Measurements from ENCODE around the gene KLHL3. TPM values are rescaled to one million over a fixed set of nuclear protein-coding genes. Genes with fewer than 3 reads are reported as not detected.

KLHL3 gene
- total RNA-seq, 4 donors from 2014 or later: 1.2 to 29.1 (median 3.4) TPM

DNA sequence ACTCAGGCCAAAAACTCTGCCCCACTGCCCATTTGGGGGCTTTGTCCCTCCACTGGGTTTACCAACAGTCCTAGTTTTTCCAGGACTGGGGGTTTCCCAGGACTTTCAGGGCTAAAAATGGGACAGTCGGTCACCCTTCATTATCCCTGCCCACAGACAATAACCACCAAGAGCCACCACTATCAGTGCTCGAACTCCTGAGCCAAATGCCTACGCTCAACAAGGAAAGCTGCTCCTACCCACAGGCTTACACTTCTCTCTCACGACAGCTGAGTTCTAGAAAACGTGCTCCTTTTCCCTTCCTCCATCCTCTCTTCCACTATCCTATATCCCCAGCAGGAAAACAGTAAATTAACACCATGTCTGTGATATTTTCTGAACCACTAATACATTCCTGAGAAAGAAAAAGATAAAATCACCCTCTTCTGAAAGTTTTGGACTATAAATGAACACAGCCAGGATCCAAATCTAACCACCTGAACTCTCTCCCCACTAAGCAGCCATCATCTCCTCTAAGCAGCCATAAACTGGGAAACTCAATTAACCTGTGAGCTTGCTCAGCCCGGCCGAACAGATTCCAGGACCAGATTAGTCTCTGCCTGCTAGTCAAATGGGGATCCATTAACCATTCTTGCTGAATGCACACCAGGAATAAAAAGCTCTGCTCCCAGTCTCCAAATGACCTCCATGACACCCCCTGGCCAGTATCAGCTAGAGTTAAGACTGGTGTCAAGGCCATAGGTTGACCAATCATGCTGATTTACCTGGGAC lies 41.8 kb downstream of the KLHL3 start:
- no peaks in the 10 kb centered on the region for H3K27me3 ChIP-seq
- TF ChIP-seq, protein P1, sequence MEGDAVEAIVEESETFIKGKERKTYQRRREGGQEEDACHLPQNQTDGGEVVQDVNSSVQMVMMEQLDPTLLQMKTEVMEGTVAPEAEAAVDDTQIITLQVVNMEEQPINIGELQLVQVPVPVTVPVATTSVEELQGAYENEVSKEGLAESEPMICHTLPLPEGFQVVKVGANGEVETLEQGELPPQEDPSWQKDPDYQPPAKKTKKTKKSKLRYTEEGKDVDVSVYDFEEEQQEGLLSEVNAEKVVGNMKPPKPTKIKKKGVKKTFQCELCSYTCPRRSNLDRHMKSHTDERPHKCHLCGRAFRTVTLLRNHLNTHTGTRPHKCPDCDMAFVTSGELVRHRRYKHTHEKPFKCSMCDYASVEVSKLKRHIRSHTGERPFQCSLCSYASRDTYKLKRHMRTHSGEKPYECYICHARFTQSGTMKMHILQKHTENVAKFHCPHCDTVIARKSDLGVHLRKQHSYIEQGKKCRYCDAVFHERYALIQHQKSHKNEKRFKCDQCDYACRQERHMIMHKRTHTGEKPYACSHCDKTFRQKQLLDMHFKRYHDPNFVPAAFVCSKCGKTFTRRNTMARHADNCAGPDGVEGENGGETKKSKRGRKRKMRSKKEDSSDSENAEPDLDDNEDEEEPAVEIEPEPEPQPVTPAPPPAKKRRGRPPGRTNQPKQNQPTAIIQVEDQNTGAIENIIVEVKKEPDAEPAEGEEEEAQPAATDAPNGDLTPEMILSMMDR (IDR thresholded peaks at IDR 0.05): no peak
- TF ChIP-seq POLR2AphosphoS5 (IDR thresholded peaks at IDR 0.05) (no peak), EP300 (IDR thresholded peaks at IDR 0.05) (no peak), POLR2A (IDR thresholded peaks at IDR 0.05) (no peak)
- DNase-seq (ENCODE audit: low spot score in 2 of 2): no peak
- WGBS: 88% methylated on average over 7 of the region's 7 CpGs
- H3K27ac ChIP-seq: no peak overlapping the region
- H3K36me3 ChIP-seq: peaks cover 8% of the 10 kb centered on the region
- no peak overlapping the region for H3K4me3 ChIP-seq
- no peaks in the 10 kb centered on the region for H3K9me3 ChIP-seq
- no peaks in the 10 kb centered on the region for H3K4me1 ChIP-seq

DNA sequence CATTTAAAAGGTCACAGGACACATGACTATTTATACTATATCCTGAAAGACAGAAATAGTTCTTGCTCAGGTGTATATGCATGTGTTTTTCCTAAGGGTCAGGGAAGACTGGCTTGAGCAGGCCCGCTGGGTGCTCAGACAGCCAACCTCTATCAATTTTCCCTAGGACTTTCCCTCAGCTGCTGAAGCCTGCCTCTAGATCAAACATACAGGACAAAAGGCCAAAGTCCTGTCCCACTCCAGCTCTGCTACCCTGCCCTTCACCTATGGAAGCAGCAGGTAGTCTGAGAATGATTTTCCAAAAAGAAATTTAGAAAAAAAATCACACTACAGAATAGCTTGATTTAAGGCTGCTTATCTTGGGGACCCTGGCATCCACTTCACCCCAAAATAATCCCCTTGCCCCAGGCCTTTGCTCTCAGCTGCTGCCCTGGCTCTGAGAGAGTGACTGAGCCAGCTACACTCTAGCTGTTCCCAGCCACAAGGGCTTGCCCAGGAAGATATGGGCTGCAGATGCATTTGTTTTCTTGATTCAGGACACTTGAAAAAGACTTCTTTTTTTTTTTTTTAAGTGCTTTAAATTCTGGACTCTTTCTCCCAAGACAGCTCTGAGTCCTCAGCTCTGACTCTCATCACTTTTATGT lies 42.5 kb downstream of the KLHL3 start:
- no peak for DNase-seq (ENCODE audit: low spot score in 2 of 2)
- Histone ChIP-seq H3K27ac (no peak overlapping the region), H3K36me3 (peaks cover 8% of the 10 kb centered on the region), H3K4me3 (no peak overlapping the region), H3K4me1 (no peaks in the 10 kb centered on the region), H3K9me3 (no peaks in the 10 kb centered on the region), H3K27me3 (no peaks in the 10 kb centered on the region)
- TF ChIP-seq POLR2AphosphoS5 (IDR thresholded peaks at IDR 0.05) (no peak), EP300 (IDR thresholded peaks at IDR 0.05) (no peak), POLR2A (IDR thresholded peaks at IDR 0.05) (no peak)
- TF ChIP-seq, protein P1 (IDR thresholded peaks at IDR 0.05): no peak
- 100% methylated on average over 1 of the region's 1 CpG for WGBS

DNA sequence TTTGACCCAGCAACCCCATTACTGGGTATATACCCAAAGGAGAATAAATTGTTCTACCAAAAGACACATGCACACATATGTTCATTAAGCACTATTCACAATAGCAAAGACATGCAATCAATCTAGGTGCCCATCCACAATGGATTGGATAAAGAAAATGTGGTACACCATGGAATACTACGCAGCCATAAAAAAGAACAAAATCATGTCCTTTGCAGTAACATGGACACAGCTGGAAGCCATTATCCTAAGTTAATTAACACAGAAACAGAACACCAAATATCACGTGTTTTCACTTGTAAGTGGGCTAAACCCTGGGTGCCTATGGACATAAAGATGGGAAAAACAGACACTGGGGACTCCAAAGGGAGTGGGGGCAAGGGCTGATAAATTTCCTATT lies 46.6 kb downstream of the KLHL3 start:
- Histone ChIP-seq H3K4me3 (no peak overlapping the region), H3K4me1 (no peaks in the 10 kb centered on the region), H3K27ac (no peak overlapping the region), H3K9me3 (no peaks in the 10 kb centered on the region), H3K36me3 (peaks cover 8% of the 10 kb centered on the region), H3K27me3 (no peaks in the 10 kb centered on the region)
- WGBS: 97% methylated on average over 2 of the region's 2 CpGs
- no peak for TF ChIP-seq EP300 (IDR thresholded peaks at IDR 0.05)
- TF ChIP-seq POLR2A (IDR thresholded peaks at IDR 0.05): no peak
- TF ChIP-seq POLR2AphosphoS5 (IDR thresholded peaks at IDR 0.05): no peak
- TF ChIP-seq, protein P1 (IDR thresholded peaks at IDR 0.05): no peak
- DNase-seq (ENCODE audit: low spot score in 2 of 2): no peak

DNA sequence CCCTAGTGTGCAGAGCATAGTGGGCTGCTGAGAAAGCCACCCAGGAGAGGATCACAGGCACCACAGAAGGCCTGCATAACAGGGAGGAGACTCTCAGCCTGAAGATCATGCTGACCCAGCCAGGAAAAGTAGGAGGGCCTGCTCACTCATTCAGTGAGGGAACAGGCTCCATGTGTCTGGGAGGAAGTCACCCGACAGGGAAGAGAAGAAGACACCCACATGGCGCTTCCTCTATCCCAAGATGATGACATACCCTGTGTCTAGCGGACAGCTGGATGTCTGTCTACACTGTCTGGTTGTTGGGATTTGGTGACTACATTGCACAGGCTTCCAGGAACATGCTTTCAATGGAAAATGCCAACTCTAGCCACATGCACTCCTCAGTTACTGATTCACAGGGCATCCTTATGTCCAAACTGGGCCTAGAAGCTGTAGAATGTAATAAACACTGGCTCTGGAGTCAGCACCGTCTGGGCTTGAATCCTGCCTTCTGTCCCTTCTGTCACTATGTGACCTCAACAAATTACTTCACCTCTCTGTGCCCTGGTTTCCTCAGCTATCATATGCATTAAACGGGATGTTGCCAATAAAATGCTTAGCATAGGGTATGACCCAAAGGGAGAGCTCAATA lies 47.6 kb downstream of the KLHL3 start:
- TF ChIP-seq, protein P1 (IDR thresholded peaks at IDR 0.05): no peak
- TF ChIP-seq POLR2A (IDR thresholded peaks at IDR 0.05) (no peak), EP300 (IDR thresholded peaks at IDR 0.05) (no peak), POLR2AphosphoS5 (IDR thresholded peaks at IDR 0.05) (no peak)
- Histone ChIP-seq H3K4me1 (no peaks in the 10 kb centered on the region), H3K27ac (no peak overlapping the region), H3K4me3 (no peak overlapping the region), H3K36me3 (peaks cover 8% of the 10 kb centered on the region), H3K9me3 (no peaks in the 10 kb centered on the region), H3K27me3 (no peaks in the 10 kb centered on the region)
- WGBS: 62% methylated on average over 5 of the region's 5 CpGs
- DNase-seq (ENCODE audit: low spot score in 2 of 2): no peak

DNA sequence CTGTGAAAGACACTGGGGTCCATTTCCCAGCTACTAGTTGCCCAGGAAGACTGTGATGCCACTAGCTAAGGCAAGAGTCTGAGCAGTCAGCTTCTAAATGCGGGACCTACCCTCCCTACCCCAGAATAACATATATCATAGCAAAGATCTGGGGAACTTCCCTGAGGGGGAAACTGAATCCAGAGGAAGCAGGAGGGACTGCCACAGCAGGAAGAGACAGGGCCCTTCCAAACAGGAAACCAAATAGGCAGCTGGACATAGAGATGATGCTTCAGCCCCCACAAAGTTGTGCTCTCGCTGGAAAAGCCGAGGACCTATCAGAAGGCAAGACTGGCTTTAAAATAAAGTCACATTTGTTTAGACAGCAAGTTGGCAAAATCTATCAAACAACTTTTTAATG lies 51.1 kb downstream of the KLHL3 start:
- DNase-seq (ENCODE audit: low spot score in 2 of 2): no peak
- Histone ChIP-seq H3K27me3 (no peaks in the 10 kb centered on the region), H3K9me3 (no peaks in the 10 kb centered on the region), H3K36me3 (no peaks in the 10 kb centered on the region), H3K4me1 (no peaks in the 10 kb centered on the region), H3K27ac (no peak overlapping the region), H3K4me3 (no peak overlapping the region)
- 78% methylated on average over 3 of the region's 3 CpGs for WGBS
- TF ChIP-seq, protein P1 (IDR thresholded peaks at IDR 0.05): no peak
- TF ChIP-seq POLR2AphosphoS5 (IDR thresholded peaks at IDR 0.05) (no peak), EP300 (IDR thresholded peaks at IDR 0.05) (no peak), POLR2A (IDR thresholded peaks at IDR 0.05) (no peak)

All from suprapubic skin (tissue), 4 donors.